Memory B cell (primary cell): ENCODE results near the gene DRC1.

Source experiments
- ATAC-seq: fragments of 150-1000 bp; cut with Tn5 transposase; 2 replicates; pipeline ENCODE4 v1.10.0; 2021; ENCODE audit warnings: low read depth, mild to moderate bottlenecking, moderate library complexity
- DNase-seq, 2 donors: peaks; one replicate each; pipeline ENCODE4 v3.0.0; 2022; ENCODE audit warnings: low spot score in 2 of 2
- H3K27ac Mint-ChIP-seq: one replicate; pipeline ENCODE4 v1.8.0; 2022; ENCODE audit warnings: mild to moderate bottlenecking, moderate library complexity, mixed read lengths
- H3K27me3 Mint-ChIP-seq: one replicate; pipeline ENCODE4 v1.8.0; 2022; ENCODE audit warnings: mixed read lengths
- H3K36me3 Mint-ChIP-seq: one replicate; pipeline ENCODE4 v1.8.0; 2022; ENCODE audit warnings: mild to moderate bottlenecking, mixed read lengths
- H3K4me1 Mint-ChIP-seq: one replicate; pipeline ENCODE4 v1.8.0; 2022; ENCODE audit warnings: mixed read lengths
- H3K4me3 Mint-ChIP-seq: one replicate; pipeline ENCODE4 v1.8.0; 2022; ENCODE audit warnings: mild to moderate bottlenecking, moderate library complexity, mixed read lengths
- H3K9me3 Mint-ChIP-seq: one replicate; pipeline ENCODE4 v1.8.0; 2022; ENCODE audit warnings: mixed read lengths

The DRC1 gene

GRCh38 chr2:26469092-26469710 lies 67.5 kb downstream of the DRC1 start:
- DNase-seq, result no peak
- no peak overlapping the region for H3K27ac Mint-ChIP-seq
- H3K36me3 Mint-ChIP-seq, result peaks cover 2% of the 10 kb centered on the region
- H3K4me3 Mint-ChIP-seq, result no peak overlapping the region
- H3K9me3 Mint-ChIP-seq, result peaks cover 6% of the 10 kb centered on the region
- H3K4me1 Mint-ChIP-seq, result no peaks in the 10 kb centered on the region
- peaks cover 5% of the 10 kb centered on the region for H3K27me3 Mint-ChIP-seq
- no peak for ATAC-seq

- Mint-ChIP-seq H3K9me3 (peaks cover 6% of the 10 kb centered on the region), H3K27me3 (peaks cover 5% of the 10 kb centered on the region), H3K4me1 (no peaks in the 10 kb centered on the region), H3K4me3 (no peak overlapping the region), H3K27ac (no peak overlapping the region), H3K36me3 (peaks cover 2% of the 10 kb centered on the region)
- DNase-seq, result no peak
- no peak for ATAC-seq
These were observed 68.2 kb downstream of the DRC1 start for GRCh38 chr2:26469955-26470354.

DNA sequence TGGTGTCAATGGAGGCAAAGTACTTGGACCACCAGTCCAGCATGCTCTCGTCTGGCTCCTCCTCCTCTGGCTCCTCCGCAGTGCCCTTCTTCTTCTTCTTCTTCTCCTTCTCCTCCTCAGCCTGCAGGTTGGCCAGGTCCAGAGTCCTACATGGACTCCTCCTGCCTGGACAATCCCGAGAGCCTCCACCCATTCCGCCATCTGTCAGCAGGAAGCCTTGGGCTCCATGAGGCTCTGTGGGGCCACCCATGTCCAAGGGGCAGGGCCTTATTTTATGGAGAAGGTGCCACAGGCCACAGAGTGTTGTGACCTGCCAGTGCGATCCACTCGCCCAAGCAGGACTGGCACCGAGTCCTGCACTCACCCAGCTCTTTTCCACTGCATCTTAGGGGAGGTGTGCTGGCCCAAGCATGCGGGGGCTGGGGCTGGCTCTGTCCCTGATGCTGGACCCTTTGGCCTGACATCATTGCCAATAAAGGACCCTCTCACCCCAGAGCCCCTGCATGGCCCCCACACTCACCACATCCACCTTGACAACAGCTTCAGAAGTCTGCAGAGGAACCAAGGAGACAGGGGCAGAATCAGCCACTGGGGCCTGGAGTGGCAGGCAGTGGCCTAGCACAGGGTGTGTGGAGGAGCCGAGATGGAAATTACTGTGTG lies 69.0 kb downstream of the DRC1 start:
- DNase-seq, result no peak

GRCh38 chr2:26471289-26471688 lies 69.6 kb downstream of the DRC1 start:
- Mint-ChIP-seq H3K27me3 (peaks cover 4% of the 10 kb centered on the region), H3K27ac (no peak overlapping the region), H3K36me3 (peaks cover 2% of the 10 kb centered on the region), H3K9me3 (peaks cover 6% of the 10 kb centered on the region), H3K4me1 (no peaks in the 10 kb centered on the region), H3K4me3 (no peak overlapping the region)
- DNase-seq, result no peak
- ATAC-seq, result no peak

More for the DNA sequence above, 69.0 kb downstream of the DRC1 start:
- ATAC-seq, result no peak
- Mint-ChIP-seq H3K27me3 (peaks cover 4% of the 10 kb centered on the region), H3K27ac (no peak overlapping the region), H3K4me1 (no peaks in the 10 kb centered on the region), H3K9me3 (peaks cover 6% of the 10 kb centered on the region), H3K4me3 (no peak overlapping the region), H3K36me3 (peaks cover 2% of the 10 kb centered on the region)

GRCh38 chr2:26471766-26472706 lies 70.3 kb downstream of the DRC1 start:
- H3K9me3 Mint-ChIP-seq, result peaks cover 6% of the 10 kb centered on the region
- DNase-seq (no peak), ATAC-seq (no peak)
- peaks cover 2% of the 10 kb centered on the region for H3K4me1 Mint-ChIP-seq
- H3K36me3 Mint-ChIP-seq, result peaks cover 2% of the 10 kb centered on the region
- no peak overlapping the region for H3K27ac Mint-ChIP-seq
- H3K4me3 Mint-ChIP-seq, result no peak overlapping the region
- H3K27me3 Mint-ChIP-seq, result peaks cover 4% of the 10 kb centered on the region

GRCh38 chr2:26472821-26473655 lies 71.3 kb downstream of the DRC1 start:
- H3K36me3 Mint-ChIP-seq, result peaks cover 2% of the 10 kb centered on the region
- no peak for DNase-seq
- H3K27ac Mint-ChIP-seq, result no peak overlapping the region
- no peak overlapping the region for H3K4me3 Mint-ChIP-seq
- peaks cover 6% of the 10 kb centered on the region for H3K9me3 Mint-ChIP-seq
- no peak for ATAC-seq
- peaks cover 5% of the 10 kb centered on the region for H3K27me3 Mint-ChIP-seq
- H3K4me1 Mint-ChIP-seq, result peaks cover 5% of the 10 kb centered on the region

GRCh38 chr2:26473796-26474195 lies 72.1 kb downstream of the DRC1 start:
- peaks cover 5% of the 10 kb centered on the region for H3K4me1 Mint-ChIP-seq
- no peak for DNase-seq
- ATAC-seq, result no peak
- H3K9me3 Mint-ChIP-seq, result peaks cover 6% of the 10 kb centered on the region
- H3K27ac Mint-ChIP-seq, result no peak overlapping the region
- peaks cover 2% of the 10 kb centered on the region for H3K36me3 Mint-ChIP-seq
- peaks cover 5% of the 10 kb centered on the region for H3K27me3 Mint-ChIP-seq
- no peak overlapping the region for H3K4me3 Mint-ChIP-seq

DNA sequence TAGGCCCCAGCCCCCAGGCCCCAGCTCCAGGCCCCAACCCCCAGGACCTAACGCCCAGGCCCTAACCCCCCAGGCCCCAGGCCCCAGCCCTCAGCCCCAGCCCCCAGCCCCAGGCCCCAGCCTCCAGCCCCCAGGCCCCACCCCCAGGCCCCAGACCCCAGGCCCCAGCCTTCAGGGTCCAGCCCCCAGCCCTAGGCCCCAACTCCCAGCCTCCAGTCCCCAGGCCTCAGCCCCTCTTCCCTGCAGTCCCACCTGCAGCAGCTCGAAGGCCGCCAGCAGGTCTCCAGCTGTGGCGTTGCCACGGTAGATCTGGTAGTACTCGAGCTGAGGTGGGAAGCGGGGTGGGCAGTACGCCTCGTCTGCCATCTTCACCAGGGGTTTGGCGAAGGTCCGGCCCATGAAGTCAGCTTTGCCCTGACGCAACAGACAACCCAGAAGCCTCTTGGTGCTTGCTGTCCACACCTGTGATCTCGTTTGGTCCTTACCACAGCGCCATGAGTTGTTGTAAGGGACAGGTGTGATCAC lies 72.6 kb downstream of the DRC1 start:
- Mint-ChIP-seq H3K9me3 (peaks cover 6% of the 10 kb centered on the region), H3K4me3 (no peak overlapping the region), H3K36me3 (peaks cover 2% of the 10 kb centered on the region), H3K27me3 (peaks cover 5% of the 10 kb centered on the region), H3K4me1 (peaks cover 5% of the 10 kb centered on the region), H3K27ac (no peak overlapping the region)
- ATAC-seq (no peak), DNase-seq (no peak)

GRCh38 chr2:26475037-26475436 lies 73.3 kb downstream of the DRC1 start:
- ATAC-seq, result no peak
- peaks cover under 1% of the 10 kb centered on the region for H3K36me3 Mint-ChIP-seq
- H3K9me3 Mint-ChIP-seq, result peaks cover 1% of the 10 kb centered on the region
- H3K4me3 Mint-ChIP-seq, result no peak overlapping the region
- H3K4me1 Mint-ChIP-seq, result peaks cover 5% of the 10 kb centered on the region
- H3K27me3 Mint-ChIP-seq, result peaks cover 5% of the 10 kb centered on the region
- H3K27ac Mint-ChIP-seq, result no peak overlapping the region
- no peak for DNase-seq

GRCh38 chr2:26475832-26476501 lies 74.2 kb downstream of the DRC1 start:
- Mint-ChIP-seq H3K4me3 (no peak overlapping the region), H3K27ac (no peak overlapping the region), H3K4me1 (peaks cover 5% of the 10 kb centered on the region), H3K36me3 (no peaks in the 10 kb centered on the region), H3K9me3 (no peaks in the 10 kb centered on the region), H3K27me3 (peaks cover 4% of the 10 kb centered on the region)
- DNase-seq (no peak), ATAC-seq (no peak)

- Mint-ChIP-seq H3K4me1 (peaks cover 5% of the 10 kb centered on the region), H3K27me3 (peaks cover 2% of the 10 kb centered on the region), H3K9me3 (no peaks in the 10 kb centered on the region), H3K4me3 (no peak overlapping the region), H3K36me3 (no peaks in the 10 kb centered on the region), H3K27ac (peak overlapping the region; percentile 4)
- ATAC-seq, result no peak
- no peak for DNase-seq
These were observed 75.6 kb downstream of the DRC1 start for GRCh38 chr2:26477126-26477910.

GRCh38 chr2:26477911-26478253 lies 76.2 kb downstream of the DRC1 start, which contains the start of gene OTOF:
Gene OTOF (minus strand): TSS chr2:26478124.
- peaks cover 7% of the 10 kb centered on the region for H3K27me3 Mint-ChIP-seq
- ATAC-seq (no peak), DNase-seq (no peak)
- peak within 1 kb of the TSS; percentile 4 for H3K27ac Mint-ChIP-seq
- no peak within 1 kb of the TSS for H3K4me3 Mint-ChIP-seq
- no peaks in the 10 kb centered on the region for H3K36me3 Mint-ChIP-seq
- no peaks in the 10 kb centered on the region for H3K9me3 Mint-ChIP-seq
- H3K4me1 Mint-ChIP-seq, result peaks cover 5% of the 10 kb centered on the region
